Measurements from ENCODE around the gene FBLN1.

GRCh38 chr22:45524157-45524556 lies 21.5 kb downstream of the FBLN1 start:
- TF ChIP-seq POLR2A (IDR thresholded peaks at IDR 0.05; ENCODE audit: low read length) (no peak), GATA1 (IDR thresholded peaks at IDR 0.05; ENCODE audit: low read depth, low read length) (no peak)
